OCI-LY3 (cell line): ENCODE measurements around the gene GCSH.

ENCODE experiments used
- H2AFZ ChIP-seq: fragments of 200-600, 300-600 bp; shearing (Covaris generic); 2 replicates; pipeline ENCODE4 v1.6.0; 2014; ENCODE audit warnings: antibody characterized with exemption, low read depth, low read length
- H3K27ac ChIP-seq: fragments of 200-600, 300-600 bp; sonication (generic); 2 replicates; pipeline ENCODE4 v1.5.1; 2014; ENCODE audit warnings: mild to moderate bottlenecking, low read length, moderate library complexity, mixed read lengths
- H3K27me3 ChIP-seq: fragments of 200-600, 300-600 bp; sonication (generic); 2 replicates; pipeline ENCODE4 v1.6.1; 2014; ENCODE audit warnings: low read depth, low read length, mixed read lengths
- H3K36me3 ChIP-seq: fragments of 200-600, 300-600 bp; sonication (generic); replicated peaks from 2 replicates; pipeline ENCODE3; 2014; ENCODE audit warnings: low read depth, low read length, mixed read lengths
- H3K4me1 ChIP-seq: fragments of 300-600, 200-600 bp; sonication (generic); 2 replicates; pipeline ENCODE4 v1.6.1; 2014; ENCODE audit warnings: low read length, mixed read lengths
- H3K4me2 ChIP-seq: fragments of 200-600, 300-600 bp; sonication (generic); 2 replicates; pipeline ENCODE4 v1.6.1; 2014; ENCODE audit warnings: low read length, mixed read lengths
- H3K4me3 ChIP-seq: fragments of 300-600, 200-600 bp; sonication (generic); 2 replicates; pipeline ENCODE4 v1.5.1; 2014; ENCODE audit warnings: antibody characterized with exemption, mild to moderate bottlenecking, low read length, moderate library complexity
- H3K79me2 ChIP-seq: fragments of 300-600, 200-600 bp; shearing (Covaris generic); 2 replicates; pipeline ENCODE4 v1.6.1; 2014; ENCODE audit warnings: mild to moderate bottlenecking, low read length, mixed read lengths
- H3K9ac ChIP-seq: fragments of 300-600, 200-600 bp; shearing (Covaris generic); 2 replicates; pipeline ENCODE4 v1.6.0; 2014; ENCODE audit warnings: mild to moderate bottlenecking, low read length, moderate library complexity
- H3K9me3 ChIP-seq: fragments of 200-600, 300-600 bp; shearing (Covaris generic); 2 replicates; pipeline ENCODE4 v1.6.1; 2014; ENCODE audit warnings: low read length, mixed read lengths; ENCODE audit not compliant: insufficient read depth
- H4K20me1 ChIP-seq: fragments of 200-600, 300-600 bp; sonication (generic); 2 replicates; pipeline ENCODE4 v1.6.1; 2016; ENCODE audit warnings: low read length, mixed read lengths; ENCODE audit not compliant: insufficient read depth
- EZH2phosphoT487 ChIP-seq: fragments of 200-600 bp; shearing (Covaris generic); IDR thresholded peaks from 2 replicates; pipeline ENCODE4 v1.6.1; 2018; ENCODE audit warnings: antibody characterized with exemption, mixed run types, low read depth
- TF ChIP-seq, protein P1 (sequence below): fragments of 200-600, 300-600 bp; sonication (generic); IDR thresholded peaks from 2 replicates; pipeline ENCODE4 v1.5.1; 2014; ENCODE audit warnings: antibody characterized with exemption, low read length, low read depth

GCSH gene

DNA sequence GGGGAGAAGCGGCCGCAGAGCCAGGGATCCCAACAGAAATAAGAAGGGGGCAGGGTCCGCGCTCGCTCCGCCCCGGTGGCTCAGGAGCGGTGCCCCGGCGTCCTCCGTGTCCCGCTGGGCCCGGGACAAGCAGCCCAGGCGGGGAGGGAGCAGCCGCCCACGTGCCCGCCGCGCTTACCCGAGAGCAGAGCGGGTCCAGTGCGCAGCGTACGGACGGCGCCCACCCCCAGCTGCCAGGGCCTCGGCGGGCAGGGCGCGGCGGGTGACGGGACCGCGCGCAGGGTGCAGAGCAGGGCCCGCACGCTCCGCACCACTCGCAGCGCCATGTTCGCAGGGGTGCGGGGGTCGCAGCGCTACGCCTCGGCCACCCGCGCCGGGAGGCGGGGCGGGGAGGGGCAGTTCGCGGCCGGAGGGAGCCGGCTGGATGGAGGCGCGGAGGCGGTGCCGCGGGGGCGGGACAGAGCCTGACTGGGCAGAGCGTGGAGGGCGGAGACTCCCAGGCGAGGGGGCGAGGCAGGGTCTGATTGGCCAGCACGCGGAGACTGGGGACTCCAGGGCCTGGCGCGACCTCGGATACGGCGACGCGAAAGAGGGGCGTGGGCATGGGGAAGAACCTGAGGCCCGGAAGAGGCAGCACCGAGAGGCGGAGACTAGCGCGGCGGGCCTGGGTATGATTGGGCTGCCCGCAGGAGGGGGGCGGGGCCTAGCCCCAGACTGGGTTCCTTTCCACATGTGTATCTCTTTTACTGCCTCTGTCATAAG lies at the start of gene GCSH:
Gene GCSH (minus strand): TSS at position 443 of the 762 bp plus-strand sequence. CDS start 117 bp downstream, at position 326.
- TF ChIP-seq EZH2phosphoT487: no peak
- TF ChIP-seq, protein P1, sequence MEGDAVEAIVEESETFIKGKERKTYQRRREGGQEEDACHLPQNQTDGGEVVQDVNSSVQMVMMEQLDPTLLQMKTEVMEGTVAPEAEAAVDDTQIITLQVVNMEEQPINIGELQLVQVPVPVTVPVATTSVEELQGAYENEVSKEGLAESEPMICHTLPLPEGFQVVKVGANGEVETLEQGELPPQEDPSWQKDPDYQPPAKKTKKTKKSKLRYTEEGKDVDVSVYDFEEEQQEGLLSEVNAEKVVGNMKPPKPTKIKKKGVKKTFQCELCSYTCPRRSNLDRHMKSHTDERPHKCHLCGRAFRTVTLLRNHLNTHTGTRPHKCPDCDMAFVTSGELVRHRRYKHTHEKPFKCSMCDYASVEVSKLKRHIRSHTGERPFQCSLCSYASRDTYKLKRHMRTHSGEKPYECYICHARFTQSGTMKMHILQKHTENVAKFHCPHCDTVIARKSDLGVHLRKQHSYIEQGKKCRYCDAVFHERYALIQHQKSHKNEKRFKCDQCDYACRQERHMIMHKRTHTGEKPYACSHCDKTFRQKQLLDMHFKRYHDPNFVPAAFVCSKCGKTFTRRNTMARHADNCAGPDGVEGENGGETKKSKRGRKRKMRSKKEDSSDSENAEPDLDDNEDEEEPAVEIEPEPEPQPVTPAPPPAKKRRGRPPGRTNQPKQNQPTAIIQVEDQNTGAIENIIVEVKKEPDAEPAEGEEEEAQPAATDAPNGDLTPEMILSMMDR: no peak
- Histone ChIP-seq H3K4me3 (peak within 1 kb of the TSS; percentile 89), H3K27ac (no peak within 1 kb of the TSS), H3K9ac (peak within 1 kb of the TSS; percentile 80), H3K4me2 (peak within 1 kb of the TSS; percentile 80), H3K27me3 (no peaks in the 10 kb centered on the region), H2AFZ (peak within 1 kb of the TSS; percentile 93), H3K79me2 (peaks cover 45% of the 10 kb centered on the region), H4K20me1 (no peaks in the 10 kb centered on the region), H3K4me1 (peaks cover 16% of the 10 kb centered on the region), H3K36me3 (no peaks in the 10 kb centered on the region), H3K9me3 (no peaks in the 10 kb centered on the region)

DNA sequence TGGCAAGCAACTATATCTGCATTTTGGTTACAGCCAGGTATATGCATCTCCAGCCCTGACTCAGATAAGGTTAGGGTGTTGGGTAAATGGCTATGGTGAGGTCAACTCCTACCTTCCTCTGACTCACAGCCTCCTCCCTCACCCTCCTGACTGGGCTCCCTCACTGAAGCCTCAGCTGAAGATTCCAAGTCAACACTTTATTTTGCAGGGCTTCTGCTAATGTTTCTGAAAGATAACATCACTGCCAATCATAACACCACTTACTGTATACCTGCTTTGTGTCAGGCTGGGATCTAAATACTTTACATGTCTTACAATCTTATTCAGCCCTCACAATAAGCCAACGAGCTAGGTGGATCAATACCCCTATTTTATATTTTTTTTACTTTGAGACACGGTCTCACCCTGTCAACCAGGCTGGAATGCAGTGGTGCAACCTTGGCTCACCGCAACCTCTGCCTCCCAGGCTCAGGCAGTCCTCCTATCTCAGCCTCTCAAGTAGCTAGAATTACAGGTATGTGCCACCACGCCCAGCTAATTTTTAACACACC lies 47.8 kb upstream of the GCSH start:
- Histone ChIP-seq H4K20me1 (no peaks in the 10 kb centered on the region), H3K9me3 (no peaks in the 10 kb centered on the region), H3K4me3 (no peak overlapping the region), H3K79me2 (no peaks in the 10 kb centered on the region), H3K4me1 (no peaks in the 10 kb centered on the region), H3K4me2 (no peak overlapping the region), H3K36me3 (no peaks in the 10 kb centered on the region), H2AFZ (no peak overlapping the region), H3K27ac (no peak overlapping the region), H3K9ac (no peak overlapping the region), H3K27me3 (peaks cover 5% of the 10 kb centered on the region; the same call in 1 of the 2 replicates)
- TF ChIP-seq, protein P1: no peak
- TF ChIP-seq EZH2phosphoT487: no peak

DNA sequence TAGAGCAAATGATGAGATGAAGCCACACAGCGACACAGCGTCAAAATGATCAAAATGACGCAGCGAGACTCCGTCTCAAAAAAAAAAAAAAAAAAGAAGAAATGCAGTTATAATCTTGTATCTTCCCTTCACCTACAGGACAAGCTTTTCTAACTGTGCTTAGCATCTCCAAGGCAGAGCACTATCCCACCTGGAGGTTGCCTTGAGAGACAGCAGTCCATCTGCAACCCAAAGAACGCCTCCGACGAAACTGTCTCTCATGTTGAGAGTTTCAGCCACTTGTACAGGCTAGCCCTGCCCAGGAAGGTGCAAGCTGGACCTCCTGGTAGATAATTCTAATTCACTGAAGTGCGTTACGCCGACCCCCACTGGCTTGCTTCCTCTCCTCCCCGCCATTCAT lies 46.7 kb upstream of the GCSH start:
- Histone ChIP-seq H3K27ac (no peak overlapping the region), H3K27me3 (peaks cover 5% of the 10 kb centered on the region; the same call in 1 of the 2 replicates), H2AFZ (no peak overlapping the region)

More for the DNA sequence above, 46.7 kb upstream of the GCSH start:
- H3K4me2 ChIP-seq: no peak overlapping the region
- H4K20me1 ChIP-seq: no peaks in the 10 kb centered on the region
- no peaks in the 10 kb centered on the region for H3K4me1 ChIP-seq
- H3K36me3 ChIP-seq: no peaks in the 10 kb centered on the region
- H3K4me3 ChIP-seq: no peak overlapping the region
- H3K79me2 ChIP-seq: no peaks in the 10 kb centered on the region
- no peaks in the 10 kb centered on the region for H3K9me3 ChIP-seq
- H3K9ac ChIP-seq: no peak overlapping the region
- TF ChIP-seq, protein P1: no peak
- TF ChIP-seq EZH2phosphoT487: no peak
